NCI-H146 treated with DMSO at 0.1 percent for 48 hours (cell line): ENCODE data around the gene GAMT.

Experiments used
- DNase-seq: peaks from one replicate; lab custom pipeline; 2025; ENCODE audit not compliant: unreplicated experiment; lab: John Stamatoyannopoulos, UW

GAMT gene

DNA sequence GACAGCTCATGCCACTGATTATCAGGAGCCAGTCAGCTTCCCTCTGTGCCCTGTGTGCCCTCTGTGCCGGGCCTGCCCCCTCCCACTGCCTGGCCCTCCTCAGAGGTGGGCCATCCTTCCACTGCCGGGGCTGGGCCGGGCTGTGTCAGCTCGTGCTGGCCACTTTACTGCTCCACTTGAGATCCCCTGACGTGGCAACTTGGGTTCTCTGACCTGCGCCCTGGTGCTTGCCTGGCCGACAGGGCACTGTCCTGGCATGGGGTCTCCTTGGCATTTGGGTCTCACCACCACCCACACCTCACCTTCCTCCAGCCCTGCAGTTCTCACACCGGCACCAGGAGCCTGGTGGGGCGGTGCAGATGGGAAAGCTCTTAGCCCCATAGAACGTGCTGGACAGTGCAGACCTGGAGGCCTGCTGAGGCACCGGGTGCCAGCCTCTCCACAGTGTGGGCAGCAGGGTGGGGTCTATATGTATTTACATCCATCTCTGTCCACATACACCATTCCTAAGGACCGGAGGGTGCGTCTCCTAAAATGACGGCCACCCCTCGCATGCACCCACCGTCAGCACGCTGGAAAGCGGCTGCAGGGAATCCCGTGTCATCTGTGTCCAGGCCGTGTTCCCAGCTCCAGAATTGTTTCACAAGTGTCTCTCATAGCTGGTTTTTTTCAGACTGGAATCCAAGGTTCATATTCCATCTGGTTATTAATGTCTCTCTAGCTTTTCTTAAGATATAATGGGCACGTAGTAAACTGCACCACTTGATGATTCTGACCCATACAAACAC, 17.8 kb upstream of the GAMT start:
- no peak for DNase-seq

DNA sequence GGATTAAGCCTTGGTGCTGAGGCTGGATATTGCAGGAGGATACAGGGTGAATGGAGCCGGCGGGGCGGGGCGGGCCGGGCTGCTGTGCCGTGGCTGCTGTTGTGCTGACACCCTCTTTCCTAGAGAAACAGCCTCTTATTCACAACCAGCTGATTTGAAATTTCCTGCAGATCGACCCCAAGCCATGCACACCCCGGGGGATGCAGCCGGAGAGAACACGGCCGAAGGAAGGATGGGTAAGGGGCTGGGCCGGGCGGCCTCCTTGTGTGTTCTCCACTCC, 17.1 kb upstream of the GAMT start:
- no peak for DNase-seq

GRCh38 chr19:1417681-1418495, 16.5 kb upstream of the GAMT start:
- no peak for DNase-seq

GRCh38 chr19:1417145-1417544, 15.8 kb upstream of the GAMT start:
- no peak for DNase-seq

GRCh38 chr19:1416014-1416841, 14.9 kb upstream of the GAMT start:
- DNase-seq: no peak

DNA sequence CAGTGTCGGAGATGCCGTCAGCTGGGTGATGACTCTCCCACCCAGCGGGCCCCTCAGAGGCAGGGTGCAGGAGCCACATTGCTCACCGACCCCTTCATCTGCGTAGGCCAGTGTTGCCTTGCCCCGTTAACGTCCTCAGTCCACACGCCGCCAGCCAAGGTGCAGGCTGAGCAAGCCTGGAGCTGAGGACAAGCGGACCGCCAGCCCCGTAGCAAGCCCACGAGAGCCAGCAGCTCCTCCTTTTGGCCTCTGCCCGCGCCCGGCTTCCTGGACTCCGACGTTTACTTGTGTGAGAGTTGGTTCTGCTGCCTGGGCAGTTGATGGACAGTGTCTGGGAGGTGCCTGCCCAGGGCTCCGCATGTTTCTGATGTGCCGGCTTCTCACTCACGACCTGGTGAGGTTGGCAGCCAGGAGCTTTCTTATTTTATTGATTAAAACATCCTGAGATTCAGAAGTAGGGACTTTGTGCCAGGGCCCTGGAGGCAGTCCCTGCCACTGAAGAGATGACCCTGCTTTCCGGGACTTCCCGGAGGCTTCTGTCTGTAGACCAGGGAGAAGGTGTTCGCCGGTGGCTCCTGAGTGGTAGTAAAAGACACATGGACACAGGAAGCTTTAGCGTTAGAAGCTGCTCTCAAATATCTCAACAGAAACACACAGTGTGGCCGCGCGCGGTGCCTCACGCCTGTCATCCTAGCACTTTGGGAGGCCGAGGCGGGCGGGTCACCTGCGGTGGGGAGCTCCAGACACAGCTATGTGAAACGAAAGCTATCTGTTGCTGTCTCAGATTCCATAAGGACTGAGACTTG, 11.9 kb upstream of the GAMT start:
- DNase-seq: no peak

DNA sequence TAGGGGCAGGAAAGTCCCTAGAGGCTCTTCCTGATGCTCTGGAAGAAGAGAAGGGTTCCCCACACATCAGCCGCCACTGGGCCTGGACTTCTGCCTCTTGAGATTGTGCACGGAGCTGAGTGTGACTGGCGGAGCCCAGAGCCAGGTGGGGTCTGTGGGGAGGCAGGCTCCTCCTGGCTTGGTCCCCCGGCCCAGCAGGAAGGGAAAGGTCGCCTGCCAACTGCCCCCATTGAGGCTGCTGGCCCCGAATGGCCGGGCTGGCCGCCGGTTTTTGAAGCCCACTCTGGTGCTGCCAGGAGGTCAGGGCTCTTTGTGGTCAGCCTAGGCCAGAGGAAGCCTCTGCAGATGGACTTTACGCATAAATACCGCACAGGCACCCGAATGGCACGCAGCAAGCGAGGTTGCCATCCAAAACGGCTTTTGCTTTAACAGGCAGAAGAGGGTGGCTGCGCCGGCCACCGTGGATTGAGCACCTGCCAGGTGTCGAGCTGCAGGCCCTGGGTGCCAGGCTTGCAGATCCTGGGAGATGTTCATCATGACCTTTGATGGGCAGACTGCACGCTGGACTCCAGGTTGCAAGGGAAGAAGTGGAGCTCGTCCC, 11.1 kb upstream of the GAMT start:
- DNase-seq: no peak

- no peak for DNase-seq
Observed at GRCh38 chr19:1411255-1412191, 10.2 kb upstream of the GAMT start.

DNA sequence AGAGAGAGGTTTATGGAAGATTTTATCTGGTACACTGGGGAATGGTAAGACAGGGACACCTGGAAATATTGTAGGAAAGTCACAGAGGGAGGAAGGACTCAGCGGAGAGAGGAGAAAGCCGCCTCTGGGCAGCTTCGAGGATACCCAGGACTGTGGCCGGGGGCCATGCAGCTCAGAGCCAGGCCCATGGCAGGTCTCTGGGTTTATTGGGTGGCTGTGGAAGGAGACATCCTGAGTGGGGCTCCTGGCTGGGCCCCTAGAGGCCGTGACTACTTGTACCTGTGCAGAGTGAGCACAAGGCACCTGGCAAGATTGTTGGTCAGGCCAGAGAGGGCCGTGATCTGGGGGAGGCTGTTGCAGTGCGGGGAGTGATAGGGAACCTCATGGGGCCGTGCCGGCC, 9.4 kb upstream of the GAMT start:
- no peak for DNase-seq

- no peak for DNase-seq
Observed at GRCh38 chr19:1410136-1410786, 8.9 kb upstream of the GAMT start.

DNA sequence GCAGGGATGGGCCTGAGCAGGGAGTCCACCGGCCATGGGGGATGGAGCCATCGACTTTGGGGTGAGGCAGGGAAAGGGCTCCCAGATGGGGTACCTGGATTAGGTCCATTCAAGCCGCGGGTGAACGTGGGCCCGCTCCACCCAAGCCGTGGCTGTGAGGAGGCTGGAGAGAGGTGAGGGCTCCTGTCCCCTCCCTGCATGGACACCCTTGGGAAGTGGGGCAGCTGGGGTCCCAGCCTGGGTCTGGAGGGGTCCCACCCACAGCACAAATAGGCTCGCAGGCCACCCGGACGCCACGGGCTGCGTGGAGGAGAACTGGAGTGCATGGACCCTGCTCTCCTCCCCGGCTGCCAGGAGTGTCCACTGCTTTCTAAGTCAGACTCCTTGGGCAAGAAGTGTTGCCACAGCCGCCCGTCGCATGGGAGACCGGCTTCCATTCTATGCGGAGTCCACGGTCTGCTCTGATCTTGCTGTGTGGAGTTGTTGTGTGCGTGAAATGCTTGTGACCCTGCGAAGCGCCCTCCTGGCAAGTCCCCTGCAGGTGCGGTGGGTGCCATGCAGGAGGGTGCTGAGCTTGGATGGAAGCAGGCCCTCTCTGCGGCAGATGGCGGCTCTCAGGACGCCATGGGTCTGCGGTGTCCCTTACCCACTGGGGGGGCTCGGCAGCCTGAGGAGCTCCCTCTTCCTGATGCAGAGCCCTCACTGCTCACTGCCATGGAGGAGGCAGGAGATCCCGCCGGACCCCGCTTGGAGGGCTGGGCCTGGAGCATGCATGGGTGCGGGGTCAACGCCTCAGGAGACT, 8.1 kb upstream of the GAMT start:
- no peak for DNase-seq

- DNase-seq: no peak
Observed at GRCh38 chr19:1408300-1409203, 7.2 kb upstream of the GAMT start.

DNA sequence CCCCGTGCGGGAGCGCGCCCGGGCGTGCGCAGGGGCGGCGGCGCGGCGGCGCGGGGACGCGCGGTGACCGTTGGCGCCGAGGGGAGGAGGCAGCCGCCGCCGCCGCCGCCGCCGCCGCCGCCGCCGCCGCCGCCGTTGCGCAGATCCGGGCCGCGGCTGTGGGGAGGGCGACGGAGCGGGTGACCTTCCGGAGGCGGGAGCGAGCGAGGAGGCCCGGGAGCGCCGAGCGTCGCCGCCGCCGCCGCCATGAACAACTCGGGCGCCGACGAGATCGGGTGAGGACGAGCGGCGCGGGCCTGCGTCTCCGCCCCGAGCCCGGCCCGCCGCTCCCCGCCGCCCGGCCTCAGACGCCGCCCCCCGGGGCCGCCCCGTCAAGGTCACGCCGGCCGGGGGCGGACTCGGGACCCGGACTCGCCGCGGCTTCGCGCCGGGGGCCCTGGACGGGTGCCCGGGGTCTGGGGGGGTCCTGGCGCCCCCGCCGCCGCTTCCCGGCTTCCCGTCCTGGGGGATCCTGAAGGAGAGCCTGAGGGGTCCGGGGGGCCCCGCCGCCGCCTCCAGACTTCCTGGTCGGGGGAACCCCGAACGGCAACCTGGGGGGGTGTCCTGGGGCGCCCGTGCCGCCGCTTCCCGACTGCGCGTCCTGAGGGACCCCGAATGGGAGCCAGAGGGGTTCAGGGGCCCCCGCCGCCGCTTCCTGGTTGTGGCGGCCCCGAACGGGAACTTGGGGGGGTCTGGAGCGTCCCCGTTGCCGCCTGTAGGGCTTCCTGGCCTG, 6.4 kb upstream of the GAMT start, which contains the start of gene DAZAP1:
DAZAP1 (plus strand) TSS at position 59 of the 772 bp plus-strand sequence; CDS start at position 247, 188 bp downstream.
- no peak for DNase-seq

DNA sequence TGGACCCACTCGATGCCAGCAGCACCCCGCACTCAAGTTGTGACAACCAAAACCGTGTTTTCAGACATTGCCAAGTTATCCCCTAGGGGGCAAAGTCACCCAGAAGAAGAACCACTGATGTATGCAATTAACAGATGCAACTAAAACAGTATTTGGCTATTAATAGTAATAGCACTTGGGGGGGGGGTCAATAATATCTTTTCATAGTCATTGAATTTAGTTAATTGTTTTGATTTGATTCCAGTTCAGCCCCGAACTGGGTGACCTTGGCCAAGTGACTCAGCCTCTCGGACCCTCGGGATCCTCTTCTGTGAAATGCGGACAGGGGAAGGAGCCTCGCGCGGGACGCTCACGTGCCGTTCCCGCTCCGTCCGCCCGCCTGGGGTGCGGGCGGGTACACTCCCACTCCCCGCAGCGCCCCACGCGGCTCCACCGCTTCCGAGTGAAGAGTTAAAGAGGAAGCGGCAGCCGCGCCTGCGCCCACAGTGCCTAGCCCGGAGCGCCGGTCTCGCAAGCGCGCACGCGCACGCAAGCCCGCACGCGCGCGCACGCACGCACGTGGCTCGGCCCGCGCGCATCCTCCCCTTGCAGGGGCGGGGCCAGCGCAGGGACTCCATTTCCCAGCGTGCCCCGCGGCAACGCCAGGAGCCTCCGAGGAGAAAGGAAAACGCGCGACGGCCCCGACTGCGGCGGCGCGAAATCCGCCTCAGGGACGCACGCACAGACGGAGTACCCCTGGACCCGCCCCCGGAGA, 5.6 kb upstream of the GAMT start:
- DNase-seq: peak; percentile 63

DNA sequence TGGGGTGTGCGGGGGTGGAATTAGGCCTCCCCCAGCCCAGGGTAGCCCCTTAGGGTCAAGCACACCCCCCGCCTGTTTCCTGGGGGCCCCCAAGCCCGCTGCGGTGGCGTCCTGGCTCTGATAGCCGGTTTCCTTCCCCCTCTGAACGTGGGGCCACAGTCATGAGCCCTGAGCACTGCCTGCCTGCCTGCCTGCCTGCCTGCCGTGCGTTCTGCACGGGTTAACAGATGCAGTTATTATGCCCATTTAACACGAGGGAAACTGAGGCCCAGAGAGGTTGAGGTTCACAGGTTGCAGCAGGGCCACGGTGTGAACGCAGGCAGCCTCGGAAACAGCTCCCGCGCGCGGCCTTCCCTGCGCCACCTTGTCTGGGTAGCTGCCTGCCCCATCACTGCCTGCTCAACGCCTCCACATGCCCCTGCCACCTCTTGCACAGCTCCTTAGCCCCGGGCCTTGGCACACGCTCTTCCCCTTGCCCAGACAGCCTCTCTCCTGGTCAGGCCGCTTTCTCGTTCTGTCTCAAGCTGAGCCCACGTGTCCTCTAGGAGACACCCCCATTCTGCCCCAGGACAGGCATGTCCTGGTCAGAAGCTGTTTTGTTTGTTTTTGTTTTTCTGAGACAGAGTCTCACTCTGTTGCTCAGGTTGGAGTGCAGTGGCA, 1.2 kb upstream of the GAMT start:
- DNase-seq: no peak
